Measurements from ENCODE around the gene ATXN1.

Gene ATXN1

DNA sequence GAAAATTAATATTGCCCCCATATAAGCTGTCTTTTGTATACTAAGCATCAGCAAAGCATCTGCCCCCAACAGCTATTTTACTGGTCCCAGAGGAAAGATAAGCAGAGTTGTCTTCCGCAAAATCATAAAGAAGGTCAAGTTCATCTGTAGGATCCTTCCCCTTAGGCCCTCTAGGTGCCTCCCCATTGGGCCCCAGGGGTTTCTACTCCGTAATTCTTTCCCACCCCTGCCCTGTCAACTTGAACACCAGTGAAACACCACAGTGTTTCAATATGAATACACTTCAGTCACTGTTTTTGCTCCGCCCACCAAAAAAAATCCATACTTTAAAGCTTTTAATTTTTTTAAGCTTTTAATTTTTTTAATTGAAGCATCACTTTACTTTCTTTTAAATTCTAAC, 159.2 kb downstream of the ATXN1 start:
- no peak overlapping the region for H3K27ac ChIP-seq
- no peak overlapping the region for H3K4me3 ChIP-seq (ENCODE audit: low read depth, low read length)
- H3K36me3 ChIP-seq (replicated peaks), result peaks cover 4% of the 10 kb centered on the region
- no peaks in the 10 kb centered on the region for H3K27me3 ChIP-seq (replicated peaks)
- TF ChIP-seq, protein P1, sequence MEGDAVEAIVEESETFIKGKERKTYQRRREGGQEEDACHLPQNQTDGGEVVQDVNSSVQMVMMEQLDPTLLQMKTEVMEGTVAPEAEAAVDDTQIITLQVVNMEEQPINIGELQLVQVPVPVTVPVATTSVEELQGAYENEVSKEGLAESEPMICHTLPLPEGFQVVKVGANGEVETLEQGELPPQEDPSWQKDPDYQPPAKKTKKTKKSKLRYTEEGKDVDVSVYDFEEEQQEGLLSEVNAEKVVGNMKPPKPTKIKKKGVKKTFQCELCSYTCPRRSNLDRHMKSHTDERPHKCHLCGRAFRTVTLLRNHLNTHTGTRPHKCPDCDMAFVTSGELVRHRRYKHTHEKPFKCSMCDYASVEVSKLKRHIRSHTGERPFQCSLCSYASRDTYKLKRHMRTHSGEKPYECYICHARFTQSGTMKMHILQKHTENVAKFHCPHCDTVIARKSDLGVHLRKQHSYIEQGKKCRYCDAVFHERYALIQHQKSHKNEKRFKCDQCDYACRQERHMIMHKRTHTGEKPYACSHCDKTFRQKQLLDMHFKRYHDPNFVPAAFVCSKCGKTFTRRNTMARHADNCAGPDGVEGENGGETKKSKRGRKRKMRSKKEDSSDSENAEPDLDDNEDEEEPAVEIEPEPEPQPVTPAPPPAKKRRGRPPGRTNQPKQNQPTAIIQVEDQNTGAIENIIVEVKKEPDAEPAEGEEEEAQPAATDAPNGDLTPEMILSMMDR (IDR thresholded peaks at IDR 0.05; ENCODE audit: low read depth, low read length, missing control alignments), result no peak
- DNase-seq, result no peak
- in situ Hi-C loops (cut with HindIII; ENCODE audit: low pct_ligation_motif_present, low sequenced_read_pairs), result no loop called here

DNA sequence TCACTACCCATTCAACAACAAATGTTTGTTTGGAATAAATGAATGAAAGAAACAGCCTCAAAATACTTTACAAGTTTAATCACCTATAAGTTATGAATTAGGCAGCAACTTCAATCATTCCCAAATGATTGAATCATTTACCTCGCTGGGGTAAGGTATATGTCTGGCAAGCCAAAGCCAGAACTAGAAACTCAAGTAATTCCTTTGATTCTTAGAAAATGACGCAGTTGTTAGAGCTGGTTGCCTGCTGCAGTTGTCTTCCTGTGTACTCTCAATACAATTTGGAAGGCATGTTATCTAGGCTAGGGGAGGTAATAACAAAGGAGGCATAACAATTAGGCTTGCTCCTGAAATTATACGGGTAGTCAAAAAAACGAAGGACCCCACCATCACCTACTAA, 160.6 kb downstream of the ATXN1 start:
- TF ChIP-seq, protein P1 (IDR thresholded peaks at IDR 0.05; ENCODE audit: low read depth, low read length, missing control alignments), result no peak
- in situ Hi-C loops (cut with HindIII; ENCODE audit: low pct_ligation_motif_present, low sequenced_read_pairs), result no loop called here

DNA sequence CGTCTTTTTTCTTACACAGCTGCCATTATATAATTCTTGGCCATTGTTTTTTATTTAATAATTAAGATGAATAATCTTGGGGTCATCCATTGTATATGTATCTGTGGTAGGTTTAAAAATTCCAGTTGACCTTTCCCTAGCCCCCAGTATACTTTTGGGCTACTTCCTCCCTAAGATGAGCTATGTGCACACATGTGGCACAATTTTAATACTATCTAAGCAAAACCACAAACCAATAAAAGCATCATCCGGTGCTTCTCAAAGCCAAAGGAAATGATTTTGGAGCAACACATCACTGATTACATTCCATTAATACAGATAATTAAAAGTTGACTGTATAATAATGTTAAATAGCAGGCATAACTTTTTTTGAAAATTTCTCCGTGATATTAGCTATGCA, 161.2 kb downstream of the ATXN1 start:
- no peak overlapping the region for H3K4me3 ChIP-seq (ENCODE audit: low read depth, low read length)
- in situ Hi-C loops (cut with HindIII; ENCODE audit: low pct_ligation_motif_present, low sequenced_read_pairs), result no loop called here
- DNase-seq, result no peak
- no peak overlapping the region for H3K27ac ChIP-seq
- TF ChIP-seq, protein P1 (IDR thresholded peaks at IDR 0.05; ENCODE audit: low read depth, low read length, missing control alignments), result no peak
- H3K36me3 ChIP-seq (replicated peaks), result no peaks in the 10 kb centered on the region
- H3K27me3 ChIP-seq (replicated peaks), result no peaks in the 10 kb centered on the region

More for the DNA sequence above, 160.6 kb downstream of the ATXN1 start:
- Histone ChIP-seq H3K36me3 (replicated peaks) (peaks cover under 1% of the 10 kb centered on the region), H3K27me3 (replicated peaks) (no peaks in the 10 kb centered on the region), H3K4me3 (ENCODE audit: low read depth, low read length) (no peak overlapping the region), H3K27ac (no peak overlapping the region)
- no peak for DNase-seq

DNA sequence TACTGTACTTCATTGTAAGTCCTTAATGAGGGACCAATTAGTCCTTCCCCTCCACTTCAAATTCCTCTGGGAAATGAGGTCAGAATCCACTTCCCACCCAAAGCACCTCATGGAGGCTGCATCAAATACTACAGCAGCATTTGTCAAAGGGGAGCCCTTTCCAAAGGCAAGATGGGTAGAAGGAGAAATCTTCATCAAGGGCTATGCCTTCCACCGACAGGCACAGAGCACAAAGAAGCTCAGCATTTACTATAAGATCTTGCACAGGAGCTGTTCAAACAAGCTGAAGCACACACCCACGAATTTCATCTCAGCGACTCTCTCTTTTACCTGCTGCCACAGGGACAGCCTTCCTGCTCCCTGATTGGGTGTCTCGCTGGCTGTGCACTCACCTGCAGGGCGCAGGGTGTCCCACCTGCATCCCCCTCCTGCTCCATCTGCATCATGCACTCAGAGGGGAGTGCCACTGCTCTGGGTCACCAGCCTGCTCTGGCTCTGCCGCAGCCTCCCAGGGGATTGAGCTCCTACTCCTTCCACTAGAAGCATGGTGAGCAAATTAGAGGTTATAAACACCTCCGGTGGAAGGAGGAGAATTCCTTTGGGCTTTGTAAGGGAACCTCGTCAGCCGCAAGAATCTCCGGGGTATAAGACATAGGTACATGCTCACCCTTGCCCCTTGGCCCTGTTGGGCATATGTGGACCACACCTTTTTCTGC, 164.5 kb downstream of the ATXN1 start:
- Histone ChIP-seq H3K27me3 (replicated peaks) (no peaks in the 10 kb centered on the region), H3K4me3 (ENCODE audit: low read depth, low read length) (no peak overlapping the region), H3K36me3 (replicated peaks) (no peaks in the 10 kb centered on the region), H3K27ac (no peak overlapping the region)
- in situ Hi-C loops (cut with HindIII; ENCODE audit: low pct_ligation_motif_present, low sequenced_read_pairs), result no loop called here
- TF ChIP-seq, protein P1 (IDR thresholded peaks at IDR 0.05; ENCODE audit: low read depth, low read length, missing control alignments), result no peak
- DNase-seq, result no peak

DNA sequence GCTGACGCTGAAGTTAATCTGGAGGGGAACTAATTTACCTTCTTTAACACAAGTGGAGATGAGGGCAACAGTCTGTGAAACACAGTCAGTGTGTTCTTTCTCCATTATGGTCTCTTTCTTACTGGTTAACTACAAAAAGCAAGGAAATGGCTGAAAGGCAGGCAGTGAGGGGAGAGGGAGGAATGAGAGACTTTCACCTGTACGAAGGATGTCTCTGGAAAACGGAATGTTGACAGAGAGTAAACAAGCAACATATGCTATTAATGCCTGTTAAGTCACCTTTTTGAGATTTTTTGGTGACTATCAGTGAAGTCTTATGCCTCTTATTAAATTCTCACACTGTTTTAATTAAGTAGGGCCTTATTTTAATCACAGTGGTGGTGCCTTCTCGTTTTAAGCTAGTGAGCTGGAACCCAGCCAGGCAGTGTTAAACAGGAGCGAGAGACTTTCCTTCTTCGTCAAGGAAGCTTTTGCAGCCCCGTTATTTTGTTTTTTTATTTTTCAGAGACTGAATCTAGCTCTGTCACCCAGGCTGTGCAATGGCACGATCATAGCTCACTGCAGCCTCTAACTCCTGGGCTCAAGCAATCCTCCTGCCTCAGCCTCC, 165.6 kb downstream of the ATXN1 start:
- in situ Hi-C loops (cut with HindIII; ENCODE audit: low pct_ligation_motif_present, low sequenced_read_pairs), result no loop called here
- TF ChIP-seq, protein P1 (IDR thresholded peaks at IDR 0.05; ENCODE audit: low read depth, low read length, missing control alignments), result no peak
- Histone ChIP-seq H3K4me3 (ENCODE audit: low read depth, low read length) (no peak overlapping the region), H3K27me3 (replicated peaks) (no peaks in the 10 kb centered on the region), H3K36me3 (replicated peaks) (no peaks in the 10 kb centered on the region), H3K27ac (no peak overlapping the region)
- no peak for DNase-seq

Data from brain microvascular endothelial cell (primary cell).